ENCODE results near the gene BAG2.

Gene BAG2

DNA sequence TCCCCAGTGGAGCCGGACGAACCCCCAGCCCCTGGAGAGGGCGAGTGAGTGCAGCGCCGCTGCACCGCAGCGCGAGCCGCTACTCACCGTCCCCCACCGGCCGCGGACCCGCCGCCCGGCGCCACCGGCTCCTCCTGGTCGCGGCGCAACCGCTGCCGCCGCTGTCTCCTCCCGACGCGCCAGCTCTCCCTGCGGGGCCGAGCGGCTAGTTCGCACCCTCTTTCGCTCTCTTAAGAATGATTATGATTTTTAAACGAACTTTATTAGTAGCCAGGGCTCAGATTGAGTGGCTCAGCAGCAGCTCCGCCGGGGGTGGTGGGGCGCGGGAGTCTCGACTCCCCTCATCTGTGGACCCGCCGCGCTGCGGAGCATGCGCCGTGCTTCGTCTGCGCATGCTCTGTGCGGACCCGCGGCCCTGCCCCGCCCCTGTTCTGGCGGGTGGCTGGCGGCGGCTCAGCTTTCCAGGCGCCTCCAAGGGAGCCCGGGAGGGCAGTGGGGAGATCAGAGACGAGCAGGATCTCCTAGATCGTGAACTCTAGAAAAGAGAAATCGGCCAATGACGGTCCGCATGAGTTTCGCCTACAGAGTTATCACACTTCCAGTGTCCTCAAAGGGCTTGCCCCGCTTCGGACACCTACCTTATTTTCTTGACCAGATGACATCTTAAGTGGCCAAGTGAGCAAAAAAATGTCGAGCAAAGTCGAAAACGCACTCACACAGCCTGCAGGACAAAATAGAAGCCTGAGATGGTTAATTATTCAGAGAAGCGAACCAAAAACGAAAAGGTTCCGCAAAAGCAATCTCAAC lies 50.0 kb downstream of the BAG2 start, which contains the start of gene RAB23:
TSS of gene RAB23 (minus strand) at position 372 of the 807 bp plus-strand sequence. CDS start 11,927 bp downstream, outside the sequence.
- peak; percentile 39 for DNase-seq (ENCODE audit: low read depth)

DNA sequence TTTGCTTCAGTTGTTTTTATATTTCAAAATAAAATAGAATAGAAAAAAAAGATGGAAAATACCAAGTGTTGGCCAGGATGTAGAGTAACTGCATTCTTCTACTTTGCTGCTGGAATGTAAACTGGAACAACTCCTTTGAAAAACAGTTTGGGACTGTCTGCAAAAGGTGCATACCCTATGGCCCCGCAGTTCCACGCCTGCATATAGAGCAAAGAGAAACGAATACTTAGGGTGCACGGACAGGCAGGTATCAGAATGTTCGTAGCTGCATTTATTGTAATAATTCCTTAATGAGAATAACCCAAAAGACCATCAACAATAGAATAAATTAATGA lies 50.6 kb downstream of the BAG2 start:
- no peak for DNase-seq (ENCODE audit: low read depth)

DNA sequence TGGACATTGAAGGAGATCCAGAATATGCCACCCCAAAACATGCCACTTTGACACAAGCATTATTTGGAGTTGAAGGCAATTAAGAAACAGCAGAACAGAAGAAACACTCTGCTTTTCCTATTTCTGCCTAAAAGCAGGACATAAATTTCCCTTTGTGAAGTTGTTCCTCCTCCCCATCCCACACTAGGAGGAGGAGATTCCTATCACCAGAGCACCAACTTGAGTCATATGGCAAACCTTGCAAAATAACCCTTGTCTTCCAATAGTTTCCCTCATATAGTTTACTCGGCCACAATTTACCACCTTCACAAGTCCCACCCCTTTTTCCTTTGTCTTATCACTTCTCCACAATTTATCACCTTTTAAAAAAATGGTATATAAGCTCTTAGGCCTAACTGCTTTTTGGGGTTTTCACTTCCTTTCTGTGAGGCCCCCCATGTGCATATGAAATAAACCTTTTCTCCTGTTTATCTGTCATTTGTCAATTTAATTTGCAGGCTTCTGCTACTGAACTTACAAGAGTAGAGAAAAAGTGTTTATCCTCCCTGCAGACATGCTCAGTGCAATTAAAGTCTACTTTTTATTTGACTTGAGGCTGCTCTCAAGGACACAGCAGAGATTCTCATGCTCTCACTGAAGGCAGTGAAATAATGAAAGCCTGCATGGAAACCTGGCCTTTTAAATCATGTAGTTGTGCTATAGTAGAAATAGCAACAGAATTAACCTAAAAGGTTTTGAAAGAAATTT lies 52.8 kb downstream of the BAG2 start:
- DNase-seq (ENCODE audit: low read depth): peak; percentile 47

DNA sequence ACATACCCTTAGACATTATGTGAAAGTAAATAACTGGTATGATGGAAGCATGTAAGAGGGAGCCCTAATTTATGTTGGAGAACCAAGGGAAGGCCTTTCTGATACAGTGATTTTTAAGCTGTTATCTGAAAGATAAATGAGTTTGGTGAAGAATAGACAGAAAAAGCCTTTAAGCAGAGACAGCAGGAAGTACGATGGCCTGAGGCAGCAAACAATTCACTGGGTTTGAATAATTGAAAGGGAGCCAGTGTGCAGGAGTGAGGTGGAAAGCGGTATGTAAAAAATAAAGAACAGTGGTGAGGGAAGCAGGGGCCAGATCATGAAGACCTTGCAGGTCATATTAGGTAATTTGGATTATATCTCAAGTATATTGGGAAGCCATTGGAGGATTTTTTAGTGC lies 54.1 kb downstream of the BAG2 start:
- DNase-seq (ENCODE audit: low read depth): no peak

Data from GM04503 (cell line).